Measurements from ENCODE around the gene SLC22A2.
"Not testable (repeated sequence)": the region's sequence is repeated elsewhere in the genome, so short reads cannot be mapped to it uniquely, and the experiment has no call there.

The SLC22A2 gene

GRCh38 chr6:160258346-160259142 lies at the start of gene SLC22A2:
Gene SLC22A2 (minus strand): TSS chr6:160258821. CDS start chr6:160258757, 64 bp downstream.
- no peak for DNase-seq

- peak in 37 of 51 donors; percentile 1 to 78 (median 42) for DNase-seq
Measured at GRCh38 chr6:160305926-160306713, 47.5 kb upstream of the SLC22A2 start.

- no peak for DNase-seq
Measured at GRCh38 chr6:160303806-160304205, 45.2 kb upstream of the SLC22A2 start.

GRCh38 chr6:160302431-160303082 lies 43.9 kb upstream of the SLC22A2 start:
- DNase-seq = not testable (repeated sequence)

GRCh38 chr6:160301339-160301738 lies 42.7 kb upstream of the SLC22A2 start:
- DNase-seq = no peak

GRCh38 chr6:160300076-160300695 lies 41.6 kb upstream of the SLC22A2 start:
- no peak for DNase-seq

GRCh38 chr6:160299559-160299958 lies 40.9 kb upstream of the SLC22A2 start:
- DNase-seq = no peak

GRCh38 chr6:160298121-160298520 lies 39.5 kb upstream of the SLC22A2 start:
- no peak for DNase-seq

GRCh38 chr6:160297310-160297709 lies 38.7 kb upstream of the SLC22A2 start:
- DNase-seq = no peak

GRCh38 chr6:160293844-160294243 lies 35.2 kb upstream of the SLC22A2 start:
- DNase-seq = no peak

- no peak for DNase-seq
Measured at GRCh38 chr6:160285541-160286105, 27.0 kb upstream of the SLC22A2 start.

GRCh38 chr6:160284575-160284974 lies 26.0 kb upstream of the SLC22A2 start:
- no peak for DNase-seq

- DNase-seq = no peak
Measured at GRCh38 chr6:160282444-160282843, 23.8 kb upstream of the SLC22A2 start.

- DNase-seq = no peak
Measured at GRCh38 chr6:160279850-160280249, 21.2 kb upstream of the SLC22A2 start.

- no peak for DNase-seq
Measured at GRCh38 chr6:160278786-160279310, 20.2 kb upstream of the SLC22A2 start.

- DNase-seq = no peak
Measured at GRCh38 chr6:160278311-160278710, 19.7 kb upstream of the SLC22A2 start.

GRCh38 chr6:160277546-160277945 lies 18.9 kb upstream of the SLC22A2 start:
- DNase-seq = peak in 1 of 51 donors; percentile 28

GRCh38 chr6:160277144-160277543 lies 18.5 kb upstream of the SLC22A2 start:
- DNase-seq = no peak

GRCh38 chr6:160276126-160276525 lies 17.5 kb upstream of the SLC22A2 start:
- no peak for DNase-seq

- peak in 25 of 51 donors; percentile 10 to 73 (median 45) for DNase-seq
Measured at GRCh38 chr6:160275511-160276003, 16.9 kb upstream of the SLC22A2 start.

Data from hypothalamus (tissue), 51 donors.